OCI-LY1 (cell line): Measurements from ENCODE around the gene INSRR.

Experiments used
- H2AFZ ChIP-seq: fragments of 200-600 bp; sonication (generic), shearing (Covaris generic); 2 replicates; pipeline ENCODE4 v1.6.0; 2014; ENCODE audit warnings: antibody characterized with exemption, mild to moderate bottlenecking, low read length
- H3F3A ChIP-seq: fragments of 200-600 bp; sonication (generic), shearing (Covaris generic); 2 replicates; pipeline ENCODE4 v1.6.0; 2014; ENCODE audit warnings: mild to moderate bottlenecking, antibody characterized with exemption, low read length, moderate library complexity; ENCODE audit not compliant: insufficient read depth
- H3K27ac ChIP-seq: fragments of 200-600 bp; sonication (generic); 2 replicates; pipeline ENCODE4 v1.5.1; 2014; ENCODE audit warnings: low read length, mixed run types, mild to moderate bottlenecking, low read depth; ENCODE audit not compliant: poor library complexity, severe bottlenecking
- H3K27me3 ChIP-seq: fragments of 200-600 bp; sonication (generic); 2 replicates; pipeline ENCODE4 v1.6.0; 2014; ENCODE audit warnings: antibody characterized with exemption, mild to moderate bottlenecking, low read length, moderate library complexity; ENCODE audit not compliant: insufficient read depth
- H3K36me3 ChIP-seq: fragments of 200-600 bp; sonication (generic); 2 replicates; pipeline ENCODE4 v1.6.1; 2014; ENCODE audit warnings: mild to moderate bottlenecking, antibody characterized with exemption, low read length, moderate library complexity, mixed read lengths; ENCODE audit not compliant: insufficient read depth
- H3K4me1 ChIP-seq: fragments of 200-600 bp; sonication (generic); 2 replicates; pipeline ENCODE4 v1.5.1; 2014; ENCODE audit warnings: mild to moderate bottlenecking, low read length, moderate library complexity; ENCODE audit not compliant: insufficient read depth, severe bottlenecking
- H3K4me2 ChIP-seq: fragments of 200-600 bp; sonication (generic), shearing (Covaris generic); 2 replicates; pipeline ENCODE4 v1.6.1; 2014; ENCODE audit warnings: low read length
- H3K4me3 ChIP-seq: fragments of 200-600 bp; sonication (generic); 2 replicates; pipeline ENCODE4 v1.5.1; 2014; ENCODE audit warnings: low read length, low read depth, mild to moderate bottlenecking, mixed read lengths; ENCODE audit not compliant: poor library complexity, severe bottlenecking
- H3K79me2 ChIP-seq: fragments of 200-600 bp; shearing (Covaris generic); 2 replicates; pipeline ENCODE4 v1.6.1; 2016; ENCODE audit warnings: mixed run types, low read length, mixed read lengths; ENCODE audit not compliant: insufficient read depth
- H3K9ac ChIP-seq: fragments of 200-600 bp; sonication (generic), shearing (Covaris generic); 2 replicates; pipeline ENCODE4 v1.6.1; 2014; ENCODE audit warnings: mild to moderate bottlenecking, low read length, mixed read lengths
- H3K9me2 ChIP-seq: fragments of 200-600 bp; sonication (generic), shearing (Covaris generic); 2 replicates; pipeline ENCODE4 v1.6.1; 2014; ENCODE audit warnings: low read depth, mild to moderate bottlenecking, low read length, mixed read lengths
- H3K9me3 ChIP-seq: fragments of 200-600 bp; shearing (Covaris generic); 2 replicates; pipeline ENCODE4 v1.6.1; 2014; ENCODE audit warnings: low read length, mixed read lengths
- H4K20me1 ChIP-seq: fragments of 200-600 bp; sonication (generic), shearing (Covaris generic); 2 replicates; pipeline ENCODE4 v1.6.0; 2016; ENCODE audit warnings: mild to moderate bottlenecking, low read length; ENCODE audit not compliant: insufficient read depth
- CTCF ChIP-seq: fragments of 200-600 bp; sonication (generic), shearing (Covaris generic); IDR thresholded peaks from 2 replicates; pipeline ENCODE4 v1.5.1; 2017; ENCODE audit warnings: mild to moderate bottlenecking, antibody characterized with exemption, low read length, moderate library complexity, mixed read lengths
- EZH2 ChIP-seq: fragments of 200-600 bp; sonication (generic), shearing (Covaris generic); IDR thresholded peaks from 2 replicates; pipeline ENCODE4 v1.8.0; 2017; ENCODE audit warnings: borderline replicate concordance, mixed run types, mild to moderate bottlenecking, antibody characterized with exemption, low read length, moderate library complexity, mixed read lengths

The INSRR gene

DNA sequence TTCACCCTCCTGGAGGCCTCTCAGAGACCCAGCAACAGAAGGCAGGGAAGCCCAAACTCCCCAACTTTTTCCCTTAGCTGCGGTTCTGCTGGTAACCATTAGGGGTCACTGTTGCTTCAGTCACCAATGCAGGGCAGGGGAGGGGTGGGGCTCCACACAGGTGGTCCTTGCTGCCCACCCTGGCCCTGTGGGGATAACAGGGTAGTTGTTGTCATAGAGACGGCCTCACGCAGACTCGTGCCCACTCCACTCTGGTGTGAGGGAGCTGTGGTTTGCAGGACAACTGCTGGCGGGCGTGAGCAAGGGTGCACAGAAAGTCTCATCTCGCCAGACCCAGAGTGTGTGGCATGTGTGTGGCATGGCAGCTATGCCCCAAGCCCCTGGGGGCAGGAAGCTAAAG is 19.9 kb downstream of the INSRR start:
- Histone ChIP-seq H3K4me2 (no peak overlapping the region), H3K9me2 (no peaks in the 10 kb centered on the region), H2AFZ (no peak overlapping the region), H3K27me3 (peaks cover 3% of the 10 kb centered on the region; the same call in 1 of the 2 replicates), H3K9ac (no peak overlapping the region), H3K4me3 (no peak overlapping the region), H4K20me1 (no peaks in the 10 kb centered on the region), H3K79me2 (no peaks in the 10 kb centered on the region), H3K27ac (no peak overlapping the region), H3K9me3 (no peaks in the 10 kb centered on the region), H3K4me1 (no peaks in the 10 kb centered on the region), H3K36me3 (no peaks in the 10 kb centered on the region), H3F3A (no peaks in the 10 kb centered on the region)
- TF ChIP-seq CTCF (peak; percentile 93), EZH2 (no peak)

- Histone ChIP-seq H3K27ac (no peak overlapping the region), H3K9ac (no peak overlapping the region), H3F3A (no peaks in the 10 kb centered on the region), H3K36me3 (no peaks in the 10 kb centered on the region), H3K27me3 (peaks cover 5% of the 10 kb centered on the region; the same call in 1 of the 2 replicates), H3K9me3 (no peaks in the 10 kb centered on the region), H2AFZ (no peak overlapping the region), H3K4me2 (no peak overlapping the region), H3K4me3 (no peak overlapping the region), H3K4me1 (no peaks in the 10 kb centered on the region), H3K79me2 (no peaks in the 10 kb centered on the region), H3K9me2 (no peaks in the 10 kb centered on the region), H4K20me1 (no peaks in the 10 kb centered on the region)
- TF ChIP-seq CTCF (no peak), EZH2 (no peak)
Observed at GRCh38 chr1:156836892-156837291, 22.0 kb downstream of the INSRR start.

GRCh38 chr1:156836041-156836654 is 22.8 kb downstream of the INSRR start:
- Histone ChIP-seq H3K27me3 (peaks cover 5% of the 10 kb centered on the region; the same call in 1 of the 2 replicates), H3K4me3 (no peak overlapping the region), H3K27ac (no peak overlapping the region), H2AFZ (no peak overlapping the region), H3K79me2 (no peaks in the 10 kb centered on the region), H3K9me3 (no peaks in the 10 kb centered on the region), H3K4me1 (no peaks in the 10 kb centered on the region), H3F3A (no peaks in the 10 kb centered on the region), H3K9ac (no peak overlapping the region), H3K9me2 (no peaks in the 10 kb centered on the region), H4K20me1 (no peaks in the 10 kb centered on the region), H3K4me2 (no peak overlapping the region), H3K36me3 (no peaks in the 10 kb centered on the region)
- TF ChIP-seq CTCF (no peak), EZH2 (no peak)
